Gastrocnemius medialis (tissue), 4 donors: ENCODE data around the gene LAMA2.

Experiments
- CTCF ChIP-seq, 5 experiments: fragments of 450-650 bp in 3 of 5; fragments of 200-600 bp in 2 of 5; sonication (generic) in 2 of 5; IDR thresholded peaks in 4 of 5; conservative IDR thresholded peaks in 1 of 5; 1 replicate in 4 of 5; 2 replicates in 1 of 5; pipeline ENCODE4 v1.5.1; 2016 to 2019; ENCODE audit warnings: antibody characterized with exemption in 5 of 5, mild to moderate bottlenecking in 3 of 5, moderate library complexity in 3 of 5
- POLR2A ChIP-seq, 2 donors: fragments of 450-650 bp; IDR thresholded peaks; one replicate each; pipeline ENCODE4 v1.6.1; 2017; ENCODE audit warnings: antibody characterized with exemption in 2 of 2, mild to moderate bottlenecking in 2 of 2, moderate library complexity in 2 of 2

- no peak for TF ChIP-seq CTCF (IDR thresholded peaks at IDR 0.05 in 4 of 5, conservative IDR thresholded peaks at IDR 0.05 in 1 of 5)
- TF ChIP-seq POLR2A (IDR thresholded peaks at IDR 0.05): no peak
Observed at GRCh38 chr6:129117355-129117754, 234.4 kb downstream of the LAMA2 start.
